SK-N-SH (cell line): ENCODE measurements around the gene DSCAM.

ENCODE experiments used
- TAF1 ChIP-seq: IDR thresholded peaks from 2 replicates; pipeline ENCODE4 v1.6.1; 2012; ENCODE audit warnings: low read depth, mild to moderate bottlenecking, low read length, moderate library complexity, borderline replicate concordance
- TF ChIP-seq, protein P1 (sequence below): fragments of 200-600 bp; sonication (generic); IDR thresholded peaks from 2 replicates; pipeline ENCODE4 v1.6.1; 2017; ENCODE audit warnings: antibody characterized with exemption, mild to moderate bottlenecking, moderate library complexity

DNA sequence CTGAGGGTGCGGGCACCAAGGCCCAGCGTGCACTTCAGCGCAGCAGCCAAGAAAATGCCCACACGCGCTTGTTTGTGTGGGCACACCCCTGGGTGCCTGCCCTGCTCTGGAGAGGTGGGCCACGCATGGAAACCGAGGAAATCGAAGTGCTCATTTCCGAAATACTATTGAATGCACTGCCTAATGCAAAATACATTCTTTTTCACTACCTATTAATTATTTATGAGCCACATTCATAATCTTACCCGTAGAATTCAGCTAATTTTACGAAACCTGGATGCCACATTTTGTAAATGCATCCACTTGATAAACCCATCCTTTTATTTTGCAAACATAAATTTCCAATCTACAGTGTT is 4.8 kb downstream of the DSCAM start:
- no peak for TF ChIP-seq TAF1
- TF ChIP-seq, protein P1, sequence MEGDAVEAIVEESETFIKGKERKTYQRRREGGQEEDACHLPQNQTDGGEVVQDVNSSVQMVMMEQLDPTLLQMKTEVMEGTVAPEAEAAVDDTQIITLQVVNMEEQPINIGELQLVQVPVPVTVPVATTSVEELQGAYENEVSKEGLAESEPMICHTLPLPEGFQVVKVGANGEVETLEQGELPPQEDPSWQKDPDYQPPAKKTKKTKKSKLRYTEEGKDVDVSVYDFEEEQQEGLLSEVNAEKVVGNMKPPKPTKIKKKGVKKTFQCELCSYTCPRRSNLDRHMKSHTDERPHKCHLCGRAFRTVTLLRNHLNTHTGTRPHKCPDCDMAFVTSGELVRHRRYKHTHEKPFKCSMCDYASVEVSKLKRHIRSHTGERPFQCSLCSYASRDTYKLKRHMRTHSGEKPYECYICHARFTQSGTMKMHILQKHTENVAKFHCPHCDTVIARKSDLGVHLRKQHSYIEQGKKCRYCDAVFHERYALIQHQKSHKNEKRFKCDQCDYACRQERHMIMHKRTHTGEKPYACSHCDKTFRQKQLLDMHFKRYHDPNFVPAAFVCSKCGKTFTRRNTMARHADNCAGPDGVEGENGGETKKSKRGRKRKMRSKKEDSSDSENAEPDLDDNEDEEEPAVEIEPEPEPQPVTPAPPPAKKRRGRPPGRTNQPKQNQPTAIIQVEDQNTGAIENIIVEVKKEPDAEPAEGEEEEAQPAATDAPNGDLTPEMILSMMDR: no peak
